Epithelial cell of esophagus (primary cell): ENCODE results near the gene TOM1.

Source experiments
- DNase-seq: peaks from one replicate; pipeline ENCODE4 v3.0.0; 2010; ENCODE audit warnings: low read depth
- H3K4me3 ChIP-seq: 2 replicates; pipeline ENCODE4 v1.5.1; 2011; ENCODE audit warnings: mild to moderate bottlenecking, low read length, control low read depth
- CTCF ChIP-seq: IDR thresholded peaks from 2 replicates; pipeline ENCODE4 v1.5.1; 2011; ENCODE audit warnings: low read depth, mild to moderate bottlenecking, low read length, control low read depth, inconsistent platforms; ENCODE audit not compliant: insufficient read depth; ENCODE audit errors: missing control alignments

Gene TOM1

DNA sequence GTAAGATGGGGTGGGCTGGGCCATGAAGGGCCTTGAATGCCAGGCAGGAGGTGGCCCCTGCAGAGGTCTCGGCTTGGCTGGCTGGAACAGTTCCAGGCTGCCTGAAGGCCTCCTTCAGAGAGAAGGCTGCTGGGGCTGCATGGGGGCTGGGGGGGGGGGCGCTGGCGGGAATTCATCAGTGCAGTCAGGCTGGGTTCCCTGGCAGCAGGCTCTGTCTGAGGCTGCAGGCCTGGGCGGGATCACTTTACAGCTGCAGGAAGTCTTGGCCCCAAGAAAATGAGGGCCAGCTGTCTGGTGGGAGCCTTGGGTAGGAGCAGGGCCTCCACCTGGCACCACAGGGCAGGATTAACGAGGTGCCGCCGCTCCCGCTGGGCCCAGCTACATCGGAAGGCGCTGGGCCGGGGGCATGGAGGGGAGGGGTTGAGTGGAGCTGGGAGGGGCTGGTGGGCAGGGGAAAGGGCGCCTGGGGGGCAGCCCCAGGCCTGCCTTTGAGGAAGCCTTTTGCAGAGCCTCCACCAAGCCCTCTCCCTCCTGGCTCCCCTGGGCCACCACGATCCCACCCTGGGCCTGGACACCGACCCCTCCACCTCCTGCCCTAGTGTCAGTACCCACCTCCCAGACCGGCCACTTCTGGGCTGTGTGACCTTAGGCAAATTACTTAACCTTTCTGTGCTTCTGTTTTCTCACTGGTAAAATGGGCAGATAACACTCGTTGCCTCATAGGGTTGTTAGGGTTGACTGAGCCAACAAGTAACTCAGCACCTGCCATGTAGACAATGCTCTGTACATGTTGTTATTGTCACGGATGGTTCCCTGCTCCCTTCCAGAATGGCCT is 50.2 kb downstream of the TOM1 start:
- TF ChIP-seq CTCF = no peak
- DNase-seq = no peak
- no peak overlapping the region for H3K4me3 ChIP-seq

- peak; percentile 84 for TF ChIP-seq CTCF
- H3K4me3 ChIP-seq = peak overlapping the region; percentile 56
- DNase-seq = peak; percentile 93
Measured at GRCh38 chr22:35350539-35351503, 51.1 kb downstream of the TOM1 start.

- no peak for DNase-seq
- TF ChIP-seq CTCF = no peak
- no peak overlapping the region for H3K4me3 ChIP-seq
Measured at GRCh38 chr22:35352214-35353111, 52.8 kb downstream of the TOM1 start.

GRCh38 chr22:35353318-35353717 is 53.6 kb downstream of the TOM1 start:
- H3K4me3 ChIP-seq = no peak overlapping the region
- no peak for DNase-seq
- TF ChIP-seq CTCF = no peak

DNA sequence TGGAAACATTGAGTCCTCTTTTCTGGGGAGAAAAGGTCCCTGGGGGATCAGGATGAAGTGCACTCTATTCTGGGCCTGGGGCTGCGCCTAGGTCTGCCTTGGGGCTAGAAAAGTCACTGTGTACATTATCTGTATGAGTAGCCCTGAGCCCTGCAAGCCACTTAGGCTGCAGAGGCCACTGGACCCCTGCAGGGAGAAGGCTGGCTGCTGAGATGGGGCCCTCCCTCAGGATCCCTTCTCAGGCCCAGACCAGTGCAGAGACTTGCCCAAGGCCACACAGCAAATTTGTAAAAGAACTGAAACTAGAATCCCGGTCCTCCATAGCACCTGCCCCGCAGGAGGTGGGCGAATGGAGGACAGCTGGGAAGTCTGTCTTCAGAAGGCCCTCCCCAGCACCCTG is 54.4 kb downstream of the TOM1 start:
- TF ChIP-seq CTCF = no peak
- no peak overlapping the region for H3K4me3 ChIP-seq
- DNase-seq = no peak

DNA sequence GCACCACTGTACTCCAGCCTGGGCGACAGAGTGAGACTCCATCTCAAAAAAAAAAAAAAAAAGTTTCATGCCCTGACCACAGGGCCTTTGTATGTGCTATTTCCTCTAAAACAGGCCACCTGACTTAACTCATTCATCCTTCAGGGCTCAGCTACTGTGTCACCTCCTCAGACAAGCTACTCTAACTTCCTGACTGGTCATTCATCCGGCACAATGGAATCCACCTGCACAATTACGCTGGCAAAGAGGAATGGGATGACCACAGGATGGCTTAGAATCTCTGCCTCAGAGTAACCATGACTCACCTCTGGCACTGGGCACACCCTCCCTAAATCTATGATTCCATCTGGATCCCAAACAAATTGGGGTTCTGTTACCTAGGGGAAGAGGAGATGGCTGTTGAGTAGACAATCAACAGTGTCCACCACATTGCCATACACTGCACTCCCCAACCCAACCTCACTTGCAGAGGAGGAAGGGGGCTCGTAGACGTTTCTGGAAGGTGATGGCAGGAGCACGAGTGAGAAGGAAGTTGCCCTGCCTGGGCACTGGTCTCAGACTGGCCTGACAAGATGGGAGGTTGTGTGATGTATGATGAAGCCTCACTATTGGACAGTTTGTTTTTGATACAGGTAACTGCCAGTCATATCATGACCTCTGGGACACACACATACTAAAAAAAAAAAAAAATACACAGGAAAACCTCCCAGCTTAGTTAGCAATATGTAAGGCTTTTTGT is 58.4 kb downstream of the TOM1 start:
- no peak for TF ChIP-seq CTCF
- DNase-seq = peak; percentile 90

More for the DNA sequence above, 58.4 kb downstream of the TOM1 start:
- no peak overlapping the region for H3K4me3 ChIP-seq
